Glutamatergic neuron (in vitro differentiated cells): ENCODE measurements around the gene CCDC43. TPM values are rescaled to one million over a fixed set of nuclear protein-coding genes. Genes with fewer than 3 reads are reported as not detected.

Source experiments
- DNase-seq: peaks from one replicate; pipeline ENCODE4 v3.0.0; 2022
- H3K27ac Mint-ChIP-seq: one replicate; pipeline ENCODE4 v1.8.0; 2020; ENCODE audit warnings: mild to moderate bottlenecking, mixed read lengths, inconsistent platforms; ENCODE audit not compliant: unreplicated experiment
- H3K27me3 Mint-ChIP-seq: one replicate; pipeline ENCODE4 v1.8.0; 2020; ENCODE audit warnings: mild to moderate bottlenecking, moderate library complexity, mixed read lengths, inconsistent platforms; ENCODE audit not compliant: unreplicated experiment
- H3K36me3 Mint-ChIP-seq: one replicate; pipeline ENCODE4 v1.8.0; 2020; ENCODE audit warnings: mild to moderate bottlenecking, mixed read lengths, inconsistent platforms; ENCODE audit not compliant: unreplicated experiment
- H3K4me1 Mint-ChIP-seq: one replicate; pipeline ENCODE4 v1.8.0; 2020; ENCODE audit warnings: mild to moderate bottlenecking, low read depth, mixed read lengths, inconsistent platforms; ENCODE audit not compliant: unreplicated experiment
- H3K4me3 Mint-ChIP-seq: one replicate; pipeline ENCODE4 v1.8.0; 2020; ENCODE audit warnings: mild to moderate bottlenecking, mixed read lengths, inconsistent platforms; ENCODE audit not compliant: unreplicated experiment
- H3K9me3 Mint-ChIP-seq: one replicate; pipeline ENCODE4 v1.8.0; 2020; ENCODE audit warnings: mild to moderate bottlenecking, moderate library complexity, mixed read lengths, inconsistent platforms; ENCODE audit not compliant: unreplicated experiment
- CTCF ChIP-seq: fragments of 200-600 bp; sonication (generic); IDR thresholded peaks from one replicate; pipeline ENCODE4 v1.5.0; 2021; ENCODE audit not compliant: partially characterized antibody, unreplicated experiment
- long read RNA-seq: library from polyadenylated mRNA; unstranded; transcript quantifications from one replicate; pipeline ENCODE4 v2.0.0, GENCODE V29; 2020; ENCODE audit not compliant: unreplicated experiment
- total RNA-seq: library from RNA; stranded (reverse); fragmentation: NEBNext Ultra II Directional; extraction: Animal tissue kit (Norgen Biotek cat#: 25700); gene quantifications from one replicate; pipeline ENCODE4 v1.2.1, GENCODE V29; 2021; ENCODE audit not compliant: unreplicated experiment

Gene CCDC43
- total RNA-seq = 22.9 TPM
- long read RNA-seq, transcript CCDC43-201 (5 exons, 2,082 nt) = major isoform, 17 of 20 reads
- long read RNA-seq, partial matches to known transcripts = 0 of 20 reads
- long read RNA-seq, other reads (novel, unspliced or antisense) = 1 of 20 reads

- Mint-ChIP-seq H3K4me3 (peak within 1 kb of the TSS; percentile 96), H3K4me1 (peaks cover 7% of the 10 kb centered on the region), H3K27me3 (no peaks in the 10 kb centered on the region), H3K27ac (peak within 1 kb of the TSS; percentile 80), H3K36me3 (no peaks in the 10 kb centered on the region), H3K9me3 (no peaks in the 10 kb centered on the region)
- no peak for TF ChIP-seq CTCF
- DNase-seq = peak; percentile 95
Observed at GRCh38 chr17:44689477-44690217, at the start of gene CCDC43. TSS of gene CCDC43 (minus strand) at chr17:44689776. CDS start at chr17:44689753, 23 bp downstream.

GRCh38 chr17:44738214-44738906, 48.8 kb upstream of the CCDC43 start:
- no peak for DNase-seq
- no peak for TF ChIP-seq CTCF
- H3K9me3 Mint-ChIP-seq = peaks cover 2% of the 10 kb centered on the region
- no peak overlapping the region for H3K4me3 Mint-ChIP-seq
- no peaks in the 10 kb centered on the region for H3K27me3 Mint-ChIP-seq
- no peaks in the 10 kb centered on the region for H3K36me3 Mint-ChIP-seq
- no peak overlapping the region for H3K27ac Mint-ChIP-seq
- H3K4me1 Mint-ChIP-seq = peaks cover 3% of the 10 kb centered on the region

GRCh38 chr17:44736551-44737240, 47.1 kb upstream of the CCDC43 start:
- Mint-ChIP-seq H3K27me3 (peaks cover under 1% of the 10 kb centered on the region), H3K4me1 (peaks cover 3% of the 10 kb centered on the region), H3K4me3 (no peak overlapping the region), H3K9me3 (peaks cover 4% of the 10 kb centered on the region), H3K27ac (no peak overlapping the region), H3K36me3 (no peaks in the 10 kb centered on the region)
- no peak for DNase-seq
- no peak for TF ChIP-seq CTCF

GRCh38 chr17:44734272-44734671, 44.7 kb upstream of the CCDC43 start:
- Mint-ChIP-seq H3K27me3 (peaks cover 3% of the 10 kb centered on the region), H3K4me3 (no peak overlapping the region), H3K4me1 (peaks cover 3% of the 10 kb centered on the region), H3K36me3 (no peaks in the 10 kb centered on the region), H3K27ac (no peak overlapping the region), H3K9me3 (peaks cover 4% of the 10 kb centered on the region)
- no peak for TF ChIP-seq CTCF
- DNase-seq = no peak
